AG09309 (cell line): Measurements from ENCODE around the gene SEMA3E.
"Not testable (repeated sequence)": the region's sequence is repeated elsewhere in the genome, so short reads cannot be mapped to it uniquely, and the experiment has no call there.

ENCODE experiments used
- DNase-seq: peaks from one replicate; pipeline ENCODE4 v3.0.0-alpha.2; 2010; ENCODE audit warnings: low read depth
- H3K4me3 ChIP-seq: 2 replicates; pipeline ENCODE4 v1.5.1; 2011; ENCODE audit warnings: mild to moderate bottlenecking, low read depth, low read length, moderate library complexity; ENCODE audit not compliant: control insufficient read depth
- CTCF ChIP-seq: IDR thresholded peaks from 2 replicates; pipeline ENCODE4 v1.5.1; 2011; ENCODE audit warnings: mild to moderate bottlenecking, low read depth, low read length, inconsistent platforms; ENCODE audit not compliant: insufficient read depth, control insufficient read depth; ENCODE audit errors: missing control alignments

Gene SEMA3E

GRCh38 chr7:83575436-83575835, 73.5 kb downstream of the SEMA3E start:
- TF ChIP-seq CTCF: no peak
- no peak for DNase-seq
- no peak overlapping the region for H3K4me3 ChIP-seq

GRCh38 chr7:83574616-83575015, 74.3 kb downstream of the SEMA3E start:
- DNase-seq: no peak
- TF ChIP-seq CTCF: no peak
- H3K4me3 ChIP-seq: no peak overlapping the region

- no peak overlapping the region for H3K4me3 ChIP-seq
- DNase-seq: no peak
- no peak for TF ChIP-seq CTCF
These were observed 86.0 kb downstream of the SEMA3E start for GRCh38 chr7:83562960-83563359.

- no peak for TF ChIP-seq CTCF
- DNase-seq: no peak
- no peak overlapping the region for H3K4me3 ChIP-seq
These were observed 86.7 kb downstream of the SEMA3E start for GRCh38 chr7:83562289-83562688.

- DNase-seq: no peak
- H3K4me3 ChIP-seq: no peak overlapping the region
- TF ChIP-seq CTCF: no peak
These were observed 89.1 kb downstream of the SEMA3E start for GRCh38 chr7:83559887-83560286.

- not testable (repeated sequence) for H3K4me3 ChIP-seq, DNase-seq
These were observed 96.4 kb downstream of the SEMA3E start for GRCh38 chr7:83552556-83552955.

GRCh38 chr7:83550100-83550499, 98.8 kb downstream of the SEMA3E start:
- DNase-seq: no peak
- no peak for TF ChIP-seq CTCF
- no peak overlapping the region for H3K4me3 ChIP-seq

- no peak overlapping the region for H3K4me3 ChIP-seq
- DNase-seq: no peak
- TF ChIP-seq CTCF: no peak
These were observed 100.7 kb downstream of the SEMA3E start for GRCh38 chr7:83548250-83548649.
